Stomach (tissue), 4 donors: ENCODE data around the gene MRPS6.

Experiments
- EP300 ChIP-seq: sonication (generic); formaldehyde crosslinking; IDR thresholded peaks from one replicate; pipeline ENCODE4 v1.6.1; 2017; ENCODE audit warnings: antibody characterized with exemption
- POLR2A ChIP-seq, 4 donors: fragments of 450-650 bp; IDR thresholded peaks; one replicate each; pipeline ENCODE4 v1.6.1; 2016; ENCODE audit warnings: antibody characterized with exemption in 4 of 4, control low read depth in 2 of 4, mild to moderate bottlenecking in 1 of 4, moderate library complexity in 1 of 4
- TF ChIP-seq, protein P1 (sequence below), 7 experiments: fragments of 450-650 bp in 4 of 7; fragments of 200-600 bp in 3 of 7; sonication (generic) in 3 of 7; IDR thresholded peaks; one replicate each; pipeline ENCODE4 v1.5.1; 2016 to 2019; ENCODE audit warnings: antibody characterized with exemption in 7 of 7, control low read depth in 2 of 7, mild to moderate bottlenecking in 1 of 7

DNA sequence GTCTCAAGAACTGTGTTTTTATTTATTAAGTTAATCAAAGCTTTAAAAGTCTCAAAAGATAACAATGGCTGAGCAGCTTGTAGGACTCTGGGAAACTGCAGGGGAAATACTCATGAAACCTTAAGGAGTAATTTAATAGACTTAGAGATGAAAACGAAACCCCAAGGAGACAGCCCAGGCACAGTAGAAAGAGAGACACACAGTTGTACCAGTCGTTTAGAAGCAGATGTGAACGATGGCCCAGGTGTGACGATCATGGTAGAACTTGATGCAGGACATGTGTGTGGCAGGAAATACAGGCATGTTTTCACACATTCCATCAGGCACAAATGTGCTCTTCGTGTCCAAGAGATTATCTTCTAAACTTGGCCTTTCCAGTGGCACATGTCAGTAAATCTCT is 21.2 kb upstream of the MRPS6 start:
- TF ChIP-seq, protein P1, sequence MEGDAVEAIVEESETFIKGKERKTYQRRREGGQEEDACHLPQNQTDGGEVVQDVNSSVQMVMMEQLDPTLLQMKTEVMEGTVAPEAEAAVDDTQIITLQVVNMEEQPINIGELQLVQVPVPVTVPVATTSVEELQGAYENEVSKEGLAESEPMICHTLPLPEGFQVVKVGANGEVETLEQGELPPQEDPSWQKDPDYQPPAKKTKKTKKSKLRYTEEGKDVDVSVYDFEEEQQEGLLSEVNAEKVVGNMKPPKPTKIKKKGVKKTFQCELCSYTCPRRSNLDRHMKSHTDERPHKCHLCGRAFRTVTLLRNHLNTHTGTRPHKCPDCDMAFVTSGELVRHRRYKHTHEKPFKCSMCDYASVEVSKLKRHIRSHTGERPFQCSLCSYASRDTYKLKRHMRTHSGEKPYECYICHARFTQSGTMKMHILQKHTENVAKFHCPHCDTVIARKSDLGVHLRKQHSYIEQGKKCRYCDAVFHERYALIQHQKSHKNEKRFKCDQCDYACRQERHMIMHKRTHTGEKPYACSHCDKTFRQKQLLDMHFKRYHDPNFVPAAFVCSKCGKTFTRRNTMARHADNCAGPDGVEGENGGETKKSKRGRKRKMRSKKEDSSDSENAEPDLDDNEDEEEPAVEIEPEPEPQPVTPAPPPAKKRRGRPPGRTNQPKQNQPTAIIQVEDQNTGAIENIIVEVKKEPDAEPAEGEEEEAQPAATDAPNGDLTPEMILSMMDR (IDR thresholded peaks at IDR 0.05), result no peak
- TF ChIP-seq POLR2A (IDR thresholded peaks at IDR 0.05) (no peak), EP300 (no peak)
